ENCODE results near the gene ZNRF3.
"Not testable (repeated sequence)": the region's sequence is repeated elsewhere in the genome, so short reads cannot be mapped to it uniquely, and the experiment has no call there.

The ZNRF3 gene

GRCh38 chr22:28929197-28929596, 45.8 kb downstream of the ZNRF3 start:
- DNase-seq (ENCODE audit: extremely low read depth in 1 of 2, low read depth in 1 of 2): no peak

- no peak for DNase-seq (ENCODE audit: extremely low read depth in 1 of 2, low read depth in 1 of 2)
These were observed 47.1 kb downstream of the ZNRF3 start for GRCh38 chr22:28930357-28931007.

- DNase-seq (ENCODE audit: extremely low read depth in 1 of 2, low read depth in 1 of 2): no peak
These were observed 48.6 kb downstream of the ZNRF3 start for GRCh38 chr22:28931844-28932567.

- DNase-seq (ENCODE audit: extremely low read depth in 1 of 2, low read depth in 1 of 2): no peak
These were observed 49.9 kb downstream of the ZNRF3 start for GRCh38 chr22:28933321-28933720.

GRCh38 chr22:28934026-28934425, 50.7 kb downstream of the ZNRF3 start:
- no peak for DNase-seq (ENCODE audit: extremely low read depth in 1 of 2, low read depth in 1 of 2)

- DNase-seq (ENCODE audit: extremely low read depth in 1 of 2, low read depth in 1 of 2): no peak
These were observed 51.8 kb downstream of the ZNRF3 start for GRCh38 chr22:28935140-28935539.

DNA sequence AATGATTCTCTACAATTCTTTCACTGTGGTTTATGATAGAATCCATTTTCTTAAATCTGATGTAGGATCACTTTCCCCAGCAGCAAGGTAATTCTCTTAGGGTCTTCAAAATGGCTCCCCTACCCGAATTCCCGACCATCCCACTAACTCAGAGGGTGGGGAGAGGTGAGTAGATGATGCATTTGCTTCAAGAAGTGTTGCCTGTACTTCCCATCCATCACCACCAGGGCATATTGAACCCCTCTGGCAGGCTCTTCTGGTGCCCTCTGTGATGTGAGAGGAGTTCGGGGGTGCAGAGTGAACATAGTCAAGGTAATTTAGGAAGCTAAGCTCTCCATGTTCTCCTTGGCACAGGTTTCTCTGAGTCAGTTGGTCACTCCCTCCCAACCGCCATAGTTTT, 52.3 kb downstream of the ZNRF3 start:
- no peak for DNase-seq (ENCODE audit: extremely low read depth in 1 of 2, low read depth in 1 of 2)

GRCh38 chr22:28936200-28936599, 52.8 kb downstream of the ZNRF3 start:
- no peak for DNase-seq (ENCODE audit: extremely low read depth in 1 of 2, low read depth in 1 of 2)

DNA sequence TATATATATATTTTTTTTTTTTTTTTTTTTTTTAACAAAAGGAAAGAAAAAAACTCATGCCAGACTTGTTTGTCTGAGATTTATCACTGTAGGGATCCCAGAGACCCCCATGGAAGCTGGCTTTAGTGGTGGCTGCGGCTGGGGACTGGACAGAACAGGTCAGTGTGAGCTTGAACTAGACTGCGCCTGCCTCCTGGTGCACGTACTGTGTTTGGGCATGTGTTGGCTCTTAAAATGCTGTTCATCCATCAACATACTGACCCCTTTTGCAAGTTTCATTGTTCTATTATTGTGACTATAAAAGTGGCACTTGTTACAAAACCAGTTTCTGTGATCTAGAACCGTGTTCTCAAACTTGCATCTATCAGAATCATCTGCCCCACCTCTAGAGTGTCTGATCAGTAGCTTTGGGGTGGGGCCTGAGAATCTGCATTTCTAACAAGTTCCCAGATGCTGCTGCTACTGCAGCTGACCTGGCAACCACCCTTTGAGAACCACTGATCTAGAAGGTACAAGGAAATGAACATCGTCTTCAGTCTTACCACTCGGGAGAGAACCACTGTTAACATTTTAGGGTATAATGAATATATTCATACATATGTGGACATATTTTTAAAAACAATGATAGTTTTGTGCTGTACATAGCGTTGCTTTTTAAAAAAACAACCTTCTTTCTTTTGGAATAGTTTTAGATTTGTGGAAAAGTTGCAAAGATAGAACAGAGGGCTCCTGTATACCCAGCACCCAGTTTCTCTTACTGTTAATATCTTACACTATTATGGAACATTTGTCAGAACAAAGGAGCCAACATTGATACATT, 54.0 kb downstream of the ZNRF3 start:
- DNase-seq (ENCODE audit: extremely low read depth in 1 of 2, low read depth in 1 of 2): no peak

- DNase-seq (ENCODE audit: extremely low read depth in 1 of 2, low read depth in 1 of 2): no peak
These were observed 55.0 kb downstream of the ZNRF3 start for GRCh38 chr22:28938286-28938833.

DNA sequence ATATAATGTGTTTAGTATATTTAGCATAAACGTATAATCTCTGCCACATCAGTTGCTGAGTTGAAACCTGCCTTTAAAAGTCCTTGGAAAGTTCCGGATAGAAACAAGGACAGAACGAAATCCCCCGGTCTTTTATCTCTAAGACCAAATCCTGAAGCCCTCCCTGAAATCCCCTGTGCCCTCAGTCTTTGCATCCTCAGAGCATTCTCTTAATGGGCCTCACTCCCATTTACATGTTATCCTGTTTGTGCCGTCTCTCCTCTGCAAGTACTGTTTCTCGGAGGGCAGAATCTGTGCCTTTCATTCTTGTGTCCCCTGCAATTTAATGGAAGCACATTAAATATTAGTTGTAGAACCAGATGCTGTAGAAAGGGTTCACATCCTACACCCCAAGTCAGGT, 56.0 kb downstream of the ZNRF3 start:
- no peak for DNase-seq (ENCODE audit: extremely low read depth in 1 of 2, low read depth in 1 of 2)

DNA sequence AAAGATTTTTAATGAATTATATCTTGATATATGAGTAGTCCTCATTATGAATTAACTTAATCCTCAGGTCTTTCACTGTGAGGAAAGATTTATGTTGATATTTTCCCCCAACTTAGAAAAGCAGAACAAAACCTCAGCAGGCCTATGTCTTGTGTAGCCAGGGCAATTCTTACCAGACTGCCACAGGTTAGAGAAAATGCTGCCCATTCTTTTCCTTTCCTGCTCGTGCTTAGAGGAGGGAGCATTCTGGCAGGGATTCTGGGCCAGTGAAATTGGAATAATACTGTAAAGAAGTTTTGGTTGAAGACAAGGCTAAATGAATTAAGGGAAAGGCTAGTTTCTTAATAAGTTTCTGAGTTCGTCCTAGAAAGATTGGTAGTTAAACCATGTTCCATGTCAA, 56.6 kb downstream of the ZNRF3 start:
- no peak for DNase-seq (ENCODE audit: extremely low read depth in 1 of 2, low read depth in 1 of 2)

DNA sequence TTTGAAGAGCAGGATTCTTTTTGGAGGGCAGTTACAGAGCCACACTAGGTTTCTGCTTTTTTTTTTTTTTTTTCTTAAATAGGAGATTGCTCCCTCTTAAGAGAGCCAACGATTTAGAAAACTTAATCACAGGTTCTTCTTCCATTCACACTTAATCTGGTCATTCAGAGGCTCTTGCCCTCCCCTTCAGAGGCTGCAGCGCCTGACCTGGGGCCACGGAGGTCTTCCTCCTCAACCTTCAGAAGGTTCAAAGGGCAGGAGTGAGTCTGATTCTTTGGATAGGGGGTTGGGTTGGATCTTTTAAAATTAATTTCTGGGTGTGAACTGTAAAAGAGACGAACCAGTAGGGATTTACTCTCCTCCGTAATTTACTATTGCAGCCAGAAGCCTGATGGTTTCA, 57.1 kb downstream of the ZNRF3 start:
- DNase-seq (ENCODE audit: extremely low read depth in 1 of 2, low read depth in 1 of 2): no peak

GRCh38 chr22:28942333-28942732, 59.0 kb downstream of the ZNRF3 start:
- DNase-seq (ENCODE audit: extremely low read depth in 1 of 2, low read depth in 1 of 2): no peak

- DNase-seq (ENCODE audit: extremely low read depth in 1 of 2, low read depth in 1 of 2): no peak
These were observed 59.6 kb downstream of the ZNRF3 start for GRCh38 chr22:28942801-28943500.

DNA sequence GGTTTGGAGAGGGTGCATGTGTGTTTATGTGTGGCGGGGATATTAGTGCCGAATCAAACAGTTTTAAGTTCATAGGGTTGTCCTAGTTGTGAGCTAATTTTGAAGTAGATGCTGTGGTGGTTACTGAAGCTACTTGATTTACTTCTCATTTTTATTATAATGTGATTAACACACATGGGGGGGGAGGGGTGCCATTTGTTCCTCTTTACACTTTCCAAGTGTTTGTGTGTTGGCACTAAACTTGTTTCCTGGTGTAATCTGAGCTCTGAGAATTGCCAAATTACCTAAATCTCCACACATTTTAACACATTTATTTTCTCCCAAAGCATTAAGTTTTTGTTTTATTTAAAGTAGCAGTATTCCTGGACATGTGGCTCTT, 60.1 kb downstream of the ZNRF3 start:
- no peak for DNase-seq (ENCODE audit: extremely low read depth in 1 of 2, low read depth in 1 of 2)

GRCh38 chr22:28947125-28947524, 63.8 kb downstream of the ZNRF3 start:
- no peak for DNase-seq (ENCODE audit: extremely low read depth in 1 of 2, low read depth in 1 of 2)

DNA sequence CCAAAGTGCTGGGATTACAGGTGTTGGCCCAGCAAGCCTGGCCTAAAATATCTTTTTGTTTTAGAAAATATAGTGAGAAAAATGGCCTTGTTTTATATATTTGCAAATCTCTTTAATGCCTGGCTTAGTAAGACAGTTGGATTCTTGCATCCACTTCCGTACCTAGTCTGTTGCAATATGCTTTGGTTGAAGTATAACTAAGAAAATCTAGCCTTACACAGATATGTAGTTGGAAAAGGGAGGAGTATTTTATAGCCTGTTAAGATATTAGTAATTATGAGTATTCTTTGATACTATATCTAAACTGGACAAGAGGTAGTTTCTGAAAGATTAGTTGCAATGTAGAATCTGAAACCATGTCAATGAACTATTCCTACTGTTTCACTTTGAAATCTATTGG, 65.1 kb downstream of the ZNRF3 start:
- DNase-seq (ENCODE audit: extremely low read depth in 1 of 2, low read depth in 1 of 2): no peak

DNA sequence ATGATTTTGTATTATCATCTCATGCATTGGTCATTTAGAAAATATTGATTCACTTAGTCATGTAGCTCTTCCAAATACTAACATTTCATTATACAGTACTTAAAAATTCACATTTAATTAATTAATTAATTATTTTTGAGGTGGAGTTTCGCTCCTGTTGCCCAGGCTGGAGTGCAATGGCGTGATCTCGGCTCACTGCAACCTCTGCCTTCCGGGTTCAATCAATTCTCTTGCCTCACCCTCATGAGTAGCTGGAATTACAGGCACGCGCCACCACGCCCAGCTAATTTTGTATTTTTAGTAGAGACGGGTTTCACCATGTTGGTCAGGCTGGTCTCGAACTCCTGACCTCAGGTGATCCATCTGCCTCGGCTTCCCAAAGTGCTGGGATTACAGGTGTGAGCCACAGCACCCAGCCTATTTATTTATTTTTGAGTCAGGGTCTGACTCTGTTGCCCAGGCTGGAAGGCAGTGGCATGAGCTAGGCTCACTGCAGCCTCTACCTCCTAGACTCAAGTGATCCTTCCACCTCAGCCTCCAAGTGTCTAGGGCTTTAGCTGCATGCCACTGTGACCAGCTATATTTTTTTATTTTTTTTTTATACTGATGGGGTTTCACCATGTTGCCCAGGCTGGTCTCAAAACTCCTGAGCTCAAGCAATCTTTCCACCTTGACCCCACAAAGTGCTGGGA, 65.6 kb downstream of the ZNRF3 start:
- DNase-seq (ENCODE audit: extremely low read depth in 1 of 2, low read depth in 1 of 2): not testable (repeated sequence)

GRCh38 chr22:28949788-28950187, 66.4 kb downstream of the ZNRF3 start:
- DNase-seq (ENCODE audit: extremely low read depth in 1 of 2, low read depth in 1 of 2): no peak
